HepG2 (cell line): ENCODE results near the gene NEUROD6. TPM values are rescaled to one million over a fixed set of nuclear protein-coding genes. Genes with fewer than 3 reads are reported as not detected.

Experiments used
- ATAC-seq: fragments of 200-7000 bp; cut with Tn5 transposase; 3 replicates; pipeline ENCODE4 v1.9.1; 2020; ENCODE audit warnings: mild to moderate bottlenecking, moderate library complexity
- BruUV-seq: library from RNA; stranded (reverse); fragments of 400-500 nt; replicated peaks from 2 replicates; lab custom pipeline; 2021; lab: Mats Ljungman, UMichigan
- CTCF ChIA-PET: fragments of 300-600 bp; formaldehyde crosslinking; extraction: SDS; loops from one replicate; lab custom pipeline; 2021; ENCODE audit warnings: low total read pairs, inconsistent platforms, low intra/inter-chr PET ratio; lab: Yijun Ruan, JAX
- POLR2A ChIA-PET: fragments of 350-600 bp; sonication (Branson Sonifier 250); formaldehyde crosslinking; loops from one replicate; lab custom pipeline; 2020; ENCODE audit warnings: antibody characterized with exemption, inconsistent platforms; lab: Yijun Ruan, JAX
- DNase-seq: peaks from one replicate; pipeline ENCODE4 v3.0.0-alpha.2; 2015; ENCODE audit warnings: low spot score
- FAIRE-seq: peaks from 3 replicates; lab custom pipeline; 2011; peaks lifted over from hg19 to GRCh38; lab: Jason Lieb, UNC
- H2AFZ ChIP-seq: one replicate; pipeline ENCODE4 v1.6.1; 2011; ENCODE audit warnings: low read length, inconsistent platforms
- H3K27ac ChIP-seq: fragments of 300-600 bp; 3 replicates; pipeline ENCODE4 v1.8.0; 2011; ENCODE audit warnings: mixed run types, mild to moderate bottlenecking, mixed read lengths, low read length, inconsistent platforms; ENCODE audit not compliant: insufficient read depth; ENCODE audit errors: extremely low read length
- H3K27me3 ChIP-seq, 2 experiments: fragments of 200-600 bp in 1 of 2; 2 replicates in 1 of 2; 3 replicates in 1 of 2; pipeline versions ENCODE4 v1.6.0 to v1.8.0; 2011; ENCODE audit warnings: low read length in 2 of 2, mild to moderate bottlenecking in 2 of 2, moderate library complexity in 2 of 2, inconsistent platforms in 1 of 2; ENCODE audit not compliant: insufficient read depth in 2 of 2, control insufficient read depth in 1 of 2
- H3K36me3 ChIP-seq, 2 experiments: fragments of 200-600 bp in 1 of 2; replicated peaks in 1 of 2; 2 replicates in 1 of 2; 3 replicates in 1 of 2; pipeline versions ENCODE4 v1.5.1 to v1.8.0; 2011; ENCODE audit warnings: low read length in 2 of 2, inconsistent platforms in 1 of 2; ENCODE audit not compliant: insufficient read depth in 2 of 2, control insufficient read depth in 1 of 2
- H3K4me1 ChIP-seq: 2 replicates; pipeline ENCODE4 v1.5.1; 2012; ENCODE audit warnings: low read length, inconsistent platforms; ENCODE audit not compliant: insufficient read depth
- H3K4me2 ChIP-seq: 2 replicates; pipeline ENCODE4 v1.6.0; 2011; ENCODE audit warnings: low read depth, low read length, inconsistent platforms
- H3K4me3 ChIP-seq, 3 experiments: fragments of 200-600 bp in 1 of 3; sonication (generic), shearing (Covaris generic) in 1 of 3; replicated peaks in 1 of 3; 2 replicates each; pipeline ENCODE4 v1.5.1; 2011 to 2016; ENCODE audit warnings: low read length in 3 of 3, inconsistent platforms in 2 of 3, low read depth in 2 of 3, mild to moderate bottlenecking in 2 of 3, control low read depth in 1 of 3, mixed read lengths in 1 of 3; ENCODE audit not compliant: insufficient read depth in 1 of 3
- H3K79me2 ChIP-seq: one replicate; pipeline ENCODE4 v1.6.1; 2011; ENCODE audit warnings: low read length, inconsistent platforms; ENCODE audit not compliant: insufficient read depth
- H3K9ac ChIP-seq: 2 replicates; pipeline ENCODE4 v1.6.0; 2011; ENCODE audit warnings: mild to moderate bottlenecking, low read depth, low read length, inconsistent platforms; ENCODE audit not compliant: insufficient read depth
- H3K9me3 ChIP-seq: 2 replicates; pipeline ENCODE4 v1.5.1; 2012; ENCODE audit warnings: mild to moderate bottlenecking, low read length
- H4K20me1 ChIP-seq: 2 replicates; pipeline ENCODE4 v1.6.0; 2011; ENCODE audit warnings: inconsistent platforms, mild to moderate bottlenecking, low read length, moderate library complexity; ENCODE audit not compliant: insufficient read depth
- ATF1 ChIP-seq: IDR thresholded peaks from 2 replicates; pipeline ENCODE4 v1.6.1; 2016; ENCODE audit warnings: mild to moderate bottlenecking, control low read depth
- ETV5 ChIP-seq: IDR thresholded peaks from 2 replicates; pipeline ENCODE4 v1.6.1; 2018; ENCODE audit warnings: missing biosample characterization, missing genetic modification reagents, inconsistent platforms, borderline replicate concordance
- HNF4A ChIP-seq: sonication (generic); formaldehyde crosslinking; IDR thresholded peaks from 2 replicates; pipeline ENCODE4 v1.4.0; 2020; ENCODE audit warnings: missing genetic modification reagents
- MTA1 ChIP-seq: sonication (generic); formaldehyde crosslinking; IDR thresholded peaks from 2 replicates; pipeline ENCODE4 v1.4.0; 2020; ENCODE audit warnings: missing genetic modification reagents, mild to moderate bottlenecking, borderline replicate concordance
- NRL ChIP-seq: sonication (generic); formaldehyde crosslinking; IDR thresholded peaks from 2 replicates; pipeline ENCODE4 v1.5.0; 2020; ENCODE audit warnings: missing genetic modification reagents, mild to moderate bottlenecking, moderate library complexity, borderline replicate concordance
- RCOR2 ChIP-seq: IDR thresholded peaks from 2 replicates; pipeline ENCODE4 v1.6.1; 2016; ENCODE audit warnings: missing biosample characterization, missing genetic modification reagents
- TBP ChIP-seq: sonication (generic); formaldehyde crosslinking; IDR thresholded peaks from 2 replicates; pipeline ENCODE4 v1.5.0; 2020; ENCODE audit warnings: missing genetic modification reagents
- THYN1 ChIP-seq: sonication (generic); formaldehyde crosslinking; IDR thresholded peaks from 2 replicates; pipeline ENCODE4 v1.8.1; 2023; ENCODE audit warnings: low read depth, mild to moderate bottlenecking, moderate library complexity, missing genetic modification reagents, borderline replicate concordance
- U2AF2 ChIP-seq: fragments of 200-400 bp; formaldehyde crosslinking; IDR thresholded peaks from 2 replicates; pipeline ENCODE4 v1.6.1; 2017; ENCODE audit warnings: low read depth, mild to moderate bottlenecking, low read length
- ZBTB21 ChIP-seq: sonication (generic); formaldehyde crosslinking; IDR thresholded peaks from 2 replicates; pipeline ENCODE4 v1.4.0; 2020; ENCODE audit warnings: missing genetic modification reagents
- ZBTB43 ChIP-seq: sonication (generic); formaldehyde crosslinking; conservative IDR thresholded peaks from 2 replicates; pipeline ENCODE4 v1.4.0; 2020; ENCODE audit warnings: missing genetic modification reagents
- ZFP62 ChIP-seq: sonication (generic); formaldehyde crosslinking; IDR thresholded peaks from 2 replicates; pipeline ENCODE4 v1.4.0; 2020; ENCODE audit warnings: missing genetic modification reagents
- ZKSCAN5 ChIP-seq: sonication (generic); formaldehyde crosslinking; IDR thresholded peaks from 2 replicates; pipeline ENCODE4 v1.5.1; 2020; ENCODE audit warnings: mild to moderate bottlenecking, missing genetic modification reagents
- ZNF337 ChIP-seq: sonication (generic); formaldehyde crosslinking; IDR thresholded peaks from 2 replicates; pipeline ENCODE4 v1.5.1; 2020; ENCODE audit warnings: missing genetic modification reagents, low read depth, mild to moderate bottlenecking, borderline replicate concordance
- ZZZ3 ChIP-seq: sonication (generic); formaldehyde crosslinking; IDR thresholded peaks from 2 replicates; pipeline ENCODE4 v1.4.0; 2020; ENCODE audit warnings: missing genetic modification reagents, mild to moderate bottlenecking, borderline replicate concordance
- whole genome bisulfite sequencing: methylation state at CpG from one replicate; pipeline ENCODE4 v1.1.6; 2017; ENCODE audit warnings: low lambda C conversion rate; 5-methylcytosine and 5-hydroxymethylcytosine counted together
- in situ Hi-C: cut with HindIII; loops from 2 replicates; pipeline ENCODE4 v1.10.0; 2017; ENCODE audit warnings: low pct_unique_long_range_greater_than_20kb; ENCODE audit not compliant: extremely low pct_ligation_motif_present
- intact Hi-C: fragments of 100-400 bp; cut with micrococcal nuclease; formaldehyde crosslinking; loops from one replicate; pipeline ENCODE4 v1.10.0; 2022; ENCODE audit not compliant: unreplicated experiment
- polyA plus RNA-seq, 8 experiments: library from polyadenylated mRNA; depleted of rRNA in 3 of 8; stranded (reverse) in 7 of 8; unstranded in 1 of 8; fragments of >200 nt; fragmentation: Illumina TruSeq in 4 of 8; extraction: Trizol in 4 of 8; gene quantifications; 2 replicates each; pipeline versions ENCODE4 v1.2.1 to v1.2.3, GENCODE V29; 2011 to 2016; ENCODE audit warnings: low read depth in 4 of 8, missing spikeins in 1 of 8, mixed read lengths in 1 of 8; ENCODE audit not compliant: insufficient read depth in 1 of 8
- total RNA-seq, 5 experiments: library from RNA; depleted of rRNA; stranded (reverse); fragments of >200 nt; fragmentation: Illumina TruSeq; extraction: Trizol; gene quantifications; 2 replicates each; pipeline ENCODE4 v1.2.3, GENCODE V29; 2016; ENCODE audit warnings: low read depth in 1 of 5
- TF ChIP-seq, protein P1 (sequence below): sonication (generic); formaldehyde crosslinking; IDR thresholded peaks from 2 replicates; pipeline ENCODE4 v1.4.0; 2020; ENCODE audit warnings: mild to moderate bottlenecking, missing genetic modification reagents

Gene NEUROD6
- total and polyA plus RNA-seq, 2 of the 13 experiments (the other 11 are each of a cell fraction or from before 2014, with no cell fraction given): not detected

- TF ChIP-seq HNF4A (CRISPR knock-in tag) (no peak), RCOR2 (CRISPR knock-in tag) (no peak), ZBTB43 (no peak), TBP (no peak), ZBTB21 (CRISPR knock-in tag) (no peak), MTA1 (CRISPR knock-in tag) (no peak), ZZZ3 (CRISPR knock-in tag) (no peak), THYN1 (CRISPR knock-in tag) (no peak), NRL (CRISPR knock-in tag) (no peak), ZFP62 (CRISPR knock-in tag) (no peak), ETV5 (CRISPR knock-in tag) (no peak), ZKSCAN5 (CRISPR knock-in tag) (no peak), ZNF337 (no peak), U2AF2 (no peak), ATF1 (no peak)
- TF ChIP-seq, protein P1, sequence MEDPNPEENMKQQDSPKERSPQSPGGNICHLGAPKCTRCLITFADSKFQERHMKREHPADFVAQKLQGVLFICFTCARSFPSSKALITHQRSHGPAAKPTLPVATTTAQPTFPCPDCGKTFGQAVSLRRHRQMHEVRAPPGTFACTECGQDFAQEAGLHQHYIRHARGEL (CRISPR knock-in tag): no peak
- Histone ChIP-seq H3K36me3 (no peaks in the 10 kb centered on the region), H3K4me1 (no peaks in the 10 kb centered on the region), H3K27me3 (no peaks in the 10 kb centered on the region), H3K9ac (no peak overlapping the region), H3K4me3 (no peak overlapping the region), H3K4me2 (no peak overlapping the region), H4K20me1 (no peaks in the 10 kb centered on the region), H2AFZ (no peak overlapping the region), H3K27ac (no peak overlapping the region), H3K79me2 (no peaks in the 10 kb centered on the region), H3K9me3 (no peaks in the 10 kb centered on the region)
- 3% methylated on average over 3 of the region's 6 CpGs for WGBS
- ATAC-seq: no peak
- no peak for FAIRE-seq
- ChIA-PET POLR2A (no interaction called here), CTCF (no interaction called here)
- no TSS peak for BruUV-seq
- DNase-seq: no peak
- intact Hi-C loops: no loop called here
- in situ Hi-C loops: no loop called here
These were observed 29.0 kb downstream of the NEUROD6 start for GRCh38 chr7:31311552-31311951.
